Prostate gland (tissue), 2 donors: ENCODE measurements around the gene TRH.

Experiments used
- CTCF ChIP-seq, 4 experiments: fragments of 200-600 bp in 2 of 4; fragments of 450-650 bp in 2 of 4; sonication (generic) in 2 of 4; IDR thresholded peaks; 1 replicate in 3 of 4; 2 replicates in 1 of 4; pipeline ENCODE4 v1.5.1; 2016 to 2019; ENCODE audit warnings: antibody characterized with exemption in 4 of 4, mild to moderate bottlenecking in 2 of 4, moderate library complexity in 2 of 4
- POLR2A ChIP-seq: fragments of 450-650 bp; IDR thresholded peaks from one replicate; pipeline ENCODE4 v1.6.1; 2016; ENCODE audit warnings: antibody characterized with exemption, mild to moderate bottlenecking
- POLR2AphosphoS5 ChIP-seq: sonication (generic); formaldehyde crosslinking; IDR thresholded peaks from one replicate; pipeline ENCODE4 v1.6.1; 2017; ENCODE audit warnings: antibody characterized with exemption

GRCh38 chr3:129966876-129967275 lies 7.6 kb upstream of the TRH start:
- no peak for TF ChIP-seq POLR2A
- no peak for TF ChIP-seq CTCF (IDR thresholded peaks at IDR 0.05)
- TF ChIP-seq POLR2AphosphoS5: no peak
